Measurements from ENCODE around the gene TPM2. TPM values are rescaled to one million over a fixed set of nuclear protein-coding genes. Genes with fewer than 3 reads are reported as not detected.
A peak's percentile ranks its signal among the peaks of the same experiment; 100 is the strongest.

The TPM2 gene
- total and polyA plus RNA-seq, 2 donors (not counting 1 experiment from before 2014, with no cell fraction given): 2.4 to 6.3 TPM

GRCh38 chr9:35680331-35681105, 9.2 kb downstream of the TPM2 start:
- H3K9me3 Mint-ChIP-seq (ENCODE audit: insufficient read depth): no peaks in the 10 kb centered on the region
- peaks cover 27% of the 10 kb centered on the region for H3K4me1 Mint-ChIP-seq
- Histone ChIP-seq H3K36me3 (replicated peaks in 1 of 2; ENCODE audit: control extremely low read depth in 1 of 2, control insufficient read depth in 1 of 2, extremely low read depth in 1 of 2, insufficient read depth in 2 of 2, low read length in 1 of 2) (no peaks in the 10 kb centered on the region), H3K9ac (ENCODE audit: low read length) (peak overlapping the region; percentile 23), H3K4me2 (replicated peaks; ENCODE audit: low read depth, low read length, poor library complexity, severe bottlenecking) (peak overlapping the region; percentile 53), H4K20me1 (ENCODE audit: control insufficient read depth, insufficient read depth, low read length, poor library complexity, severe bottlenecking) (no peaks in the 10 kb centered on the region), H2AFZ (ENCODE audit: insufficient read depth, low read depth, low read length, poor library complexity, severe bottlenecking) (peak overlapping the region; percentile 16), H3K4me1 (ENCODE audit: control insufficient read depth in 2 of 2, insufficient read depth in 2 of 2, low read length in 2 of 2) (peaks cover 20 to 31% of the 10 kb centered on the region in 2 donors), H3K4me3 (ENCODE audit: control extremely low read depth in 1 of 5, extremely low read depth in 1 of 5, insufficient read depth in 1 of 5, low read depth in 2 of 5, low read length in 4 of 5) (peak overlapping the region in 2 of 5 experiments; percentile 2 to 28), H3K9me3 (ENCODE audit: control extremely low read depth in 1 of 3, control insufficient read depth in 2 of 3, insufficient read depth in 1 of 3, low read length in 2 of 3) (no peaks in the 10 kb centered on the region), H3K27ac (ENCODE audit: low read length in 2 of 2) (no peak overlapping the region), H3K27me3 (replicated peaks in 1 of 4; ENCODE audit: control extremely low read depth in 1 of 4, control insufficient read depth in 3 of 4, insufficient read depth in 4 of 4, low read length in 3 of 4) (peaks cover 0 to 8% (median 3%) of the 10 kb centered on the region in 4 experiments), H3K79me2 (ENCODE audit: control insufficient read depth, insufficient read depth, low read length) (no peaks in the 10 kb centered on the region)
- peak; percentile 37 for DNase-seq
- intact Hi-C loops (cut with micrococcal nuclease): no loop called here
- CTCF ChIA-PET: interaction anchor here (1.0 to 3.7 kb wide), 6 partner anchors 8 to 51 kb away, joined by 4 to 34 read pairs (median 6); partner anchors contain the start of genes ARHGEF39, CCDC107, CREB3 and RMRP
- H3K27ac Mint-ChIP-seq: peak overlapping the region; percentile 72
- ATAC-seq (ENCODE audit: low read depth): peak; percentile 76
- 79% methylated on average over 10 of the region's 15 CpGs for WGBS (ENCODE audit: insufficient coverage)
- TF ChIP-seq CTCF (IDR thresholded peaks at IDR 0.05) (no peak), EZH2 (IDR thresholded peaks at IDR 0.05; ENCODE audit: borderline replicate concordance, insufficient read depth, low read depth, low read length, poor library complexity, severe bottlenecking) (no peak)
- peak overlapping the region; percentile 61 for H3K4me3 Mint-ChIP-seq
- peaks cover 4% of the 10 kb centered on the region for H3K27me3 Mint-ChIP-seq
- POLR2A ChIA-PET: interaction anchor here (0.6 to 1.7 kb wide), 4 partner anchors 10 to 51 kb away, joined by 3 to 7 read pairs (median 3); partner anchors contain the start of genes CCDC107, CREB3, RMRP and TLN1
